ENCODE data around the gene SLC5A4. TPM values are rescaled to one million over a fixed set of nuclear protein-coding genes. Genes with fewer than 3 reads are reported as not detected.

SLC5A4 gene
- total and polyA plus RNA-seq, 2 donors (not counting 1 experiment from before 2014, with no cell fraction given), result not detected

DNA sequence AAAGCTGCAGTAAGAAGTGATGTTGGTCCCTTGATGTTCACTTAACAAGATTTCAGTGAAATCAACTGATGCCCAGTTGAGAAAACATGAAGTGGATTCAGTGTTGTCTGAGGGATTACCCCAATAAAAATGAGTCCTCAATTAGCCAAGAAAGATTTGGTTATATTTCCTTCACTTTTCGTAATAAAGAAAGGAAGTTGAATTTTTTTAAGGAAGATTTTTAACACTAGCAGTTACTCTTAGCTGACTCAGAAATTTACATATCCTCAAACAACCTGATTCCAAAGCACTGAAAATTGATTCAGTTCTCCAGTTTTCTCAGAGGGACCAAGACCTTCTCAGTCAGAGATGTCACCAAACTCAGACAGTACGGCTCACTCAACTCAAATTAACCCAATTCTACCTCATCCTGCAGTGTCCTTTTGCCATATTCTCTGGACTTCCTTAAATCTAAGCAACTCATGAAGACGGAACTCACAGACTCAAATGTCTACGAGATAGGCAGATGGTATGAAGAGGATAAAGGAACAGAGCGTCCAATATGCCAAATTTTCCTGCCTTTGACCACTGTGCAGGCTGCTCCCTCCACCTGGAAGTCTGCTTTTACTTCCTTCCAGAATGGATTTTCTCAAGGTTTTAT lies 22.8 kb downstream of the SLC5A4 start:
- TF ChIP-seq EZH2 (IDR thresholded peaks at IDR 0.05; ENCODE audit: borderline replicate concordance, insufficient read depth, low read depth, low read length, poor library complexity, severe bottlenecking), result no peak
- ChIA-PET POLR2A (no interaction called here), CTCF (no interaction called here)
- Histone ChIP-seq H3K9ac (ENCODE audit: low read length) (no peak overlapping the region), H3K4me3 (ENCODE audit: control extremely low read depth in 1 of 5, extremely low read depth in 1 of 5, insufficient read depth in 1 of 5, low read depth in 2 of 5, low read length in 4 of 5) (no peak overlapping the region), H3K9me3 (ENCODE audit: control extremely low read depth in 1 of 3, control insufficient read depth in 2 of 3, insufficient read depth in 1 of 3, low read length in 2 of 3) (no peaks in the 10 kb centered on the region), H3K4me2 (replicated peaks; ENCODE audit: low read depth, low read length, poor library complexity, severe bottlenecking) (no peak overlapping the region), H3K27ac (ENCODE audit: low read length in 2 of 2) (no peak overlapping the region), H3K27me3 (replicated peaks in 1 of 4; ENCODE audit: control extremely low read depth in 1 of 4, control insufficient read depth in 3 of 4, insufficient read depth in 4 of 4, low read length in 3 of 4) (peaks cover 0 to 4% (median under 1%) of the 10 kb centered on the region in 4 experiments), H3K36me3 (replicated peaks in 1 of 2; ENCODE audit: control extremely low read depth in 1 of 2, control insufficient read depth in 1 of 2, extremely low read depth in 1 of 2, insufficient read depth in 2 of 2, low read length in 1 of 2) (no peaks in the 10 kb centered on the region), H3K4me1 (ENCODE audit: control insufficient read depth in 2 of 2, insufficient read depth in 2 of 2, low read length in 2 of 2) (no peaks in the 10 kb centered on the region), H4K20me1 (ENCODE audit: control insufficient read depth, insufficient read depth, low read length, poor library complexity, severe bottlenecking) (no peaks in the 10 kb centered on the region), H2AFZ (ENCODE audit: insufficient read depth, low read depth, low read length, poor library complexity, severe bottlenecking) (no peak overlapping the region), H3K79me2 (ENCODE audit: control insufficient read depth, insufficient read depth, low read length) (no peaks in the 10 kb centered on the region)
- H3K4me3 Mint-ChIP-seq, result no peak overlapping the region
- ATAC-seq (ENCODE audit: low read depth), result no peak
- peaks cover 34% of the 10 kb centered on the region for H3K27me3 Mint-ChIP-seq
- WGBS (ENCODE audit: insufficient coverage), result 70% methylated on average over 2 of the region's 5 CpGs
- intact Hi-C loops (cut with micrococcal nuclease), result no loop called here
- H3K27ac Mint-ChIP-seq, result no peak overlapping the region
- DNase-seq, result no peak
- H3K9me3 Mint-ChIP-seq (ENCODE audit: insufficient read depth), result no peaks in the 10 kb centered on the region
- H3K4me1 Mint-ChIP-seq, result no peaks in the 10 kb centered on the region

DNA sequence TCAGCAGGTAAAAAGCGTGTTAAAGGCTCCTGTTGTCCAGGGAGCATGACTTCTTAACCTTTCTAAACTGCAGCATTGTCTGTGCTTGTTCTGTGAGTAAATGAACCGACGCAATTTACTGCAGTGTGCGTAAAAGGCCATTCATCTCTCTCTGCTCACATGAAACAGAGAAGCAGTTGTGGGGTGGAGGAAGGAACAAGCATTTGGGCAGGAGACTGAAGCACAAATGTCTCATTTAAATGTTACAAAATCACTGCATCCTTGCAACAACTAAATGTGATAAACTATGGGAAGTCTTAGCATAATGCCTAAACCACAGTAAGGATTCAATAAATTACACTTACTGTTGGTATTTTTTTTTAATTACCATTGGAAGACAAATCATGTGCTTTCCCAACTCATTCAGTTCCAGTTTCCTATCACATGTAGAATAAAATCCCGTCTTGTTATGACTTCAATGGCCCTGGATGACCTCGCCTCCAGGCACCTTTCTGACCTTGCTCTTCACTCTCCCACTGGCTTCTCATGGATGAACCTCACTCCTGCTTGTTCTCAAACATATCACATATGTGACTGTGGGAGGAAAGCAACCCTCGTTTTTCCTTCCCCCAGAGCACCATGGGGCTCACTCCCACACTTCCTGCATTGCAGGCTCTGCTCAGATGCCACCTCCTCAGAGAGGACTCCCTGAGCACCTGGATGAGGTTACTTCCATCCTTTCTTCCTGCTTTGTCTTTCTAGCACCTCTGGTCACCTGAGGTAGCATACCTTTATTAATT lies 28.6 kb downstream of the SLC5A4 start:
- no peaks in the 10 kb centered on the region for H3K9me3 Mint-ChIP-seq (ENCODE audit: insufficient read depth)
- 88% methylated on average over 2 of the region's 7 CpGs for WGBS (ENCODE audit: insufficient coverage)
- peaks cover 45% of the 10 kb centered on the region for H3K27me3 Mint-ChIP-seq
- TF ChIP-seq, protein P1, sequence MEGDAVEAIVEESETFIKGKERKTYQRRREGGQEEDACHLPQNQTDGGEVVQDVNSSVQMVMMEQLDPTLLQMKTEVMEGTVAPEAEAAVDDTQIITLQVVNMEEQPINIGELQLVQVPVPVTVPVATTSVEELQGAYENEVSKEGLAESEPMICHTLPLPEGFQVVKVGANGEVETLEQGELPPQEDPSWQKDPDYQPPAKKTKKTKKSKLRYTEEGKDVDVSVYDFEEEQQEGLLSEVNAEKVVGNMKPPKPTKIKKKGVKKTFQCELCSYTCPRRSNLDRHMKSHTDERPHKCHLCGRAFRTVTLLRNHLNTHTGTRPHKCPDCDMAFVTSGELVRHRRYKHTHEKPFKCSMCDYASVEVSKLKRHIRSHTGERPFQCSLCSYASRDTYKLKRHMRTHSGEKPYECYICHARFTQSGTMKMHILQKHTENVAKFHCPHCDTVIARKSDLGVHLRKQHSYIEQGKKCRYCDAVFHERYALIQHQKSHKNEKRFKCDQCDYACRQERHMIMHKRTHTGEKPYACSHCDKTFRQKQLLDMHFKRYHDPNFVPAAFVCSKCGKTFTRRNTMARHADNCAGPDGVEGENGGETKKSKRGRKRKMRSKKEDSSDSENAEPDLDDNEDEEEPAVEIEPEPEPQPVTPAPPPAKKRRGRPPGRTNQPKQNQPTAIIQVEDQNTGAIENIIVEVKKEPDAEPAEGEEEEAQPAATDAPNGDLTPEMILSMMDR (IDR thresholded peaks at IDR 0.05), result no peak
- TF ChIP-seq EZH2 (IDR thresholded peaks at IDR 0.05; ENCODE audit: borderline replicate concordance, insufficient read depth, low read depth, low read length, poor library complexity, severe bottlenecking), result no peak
- ChIA-PET CTCF (no interaction called here), POLR2A (no interaction called here)
- Histone ChIP-seq H3K9ac (ENCODE audit: low read length) (no peak overlapping the region), H3K27ac (ENCODE audit: low read length in 2 of 2) (no peak overlapping the region), H3K27me3 (replicated peaks in 1 of 4; ENCODE audit: control extremely low read depth in 1 of 4, control insufficient read depth in 3 of 4, insufficient read depth in 4 of 4, low read length in 3 of 4) (no peaks in the 10 kb centered on the region), H3K4me1 (ENCODE audit: control insufficient read depth in 2 of 2, insufficient read depth in 2 of 2, low read length in 2 of 2) (no peaks in the 10 kb centered on the region), H4K20me1 (ENCODE audit: control insufficient read depth, insufficient read depth, low read length, poor library complexity, severe bottlenecking) (no peaks in the 10 kb centered on the region), H3K4me2 (replicated peaks; ENCODE audit: low read depth, low read length, poor library complexity, severe bottlenecking) (no peak overlapping the region), H2AFZ (ENCODE audit: insufficient read depth, low read depth, low read length, poor library complexity, severe bottlenecking) (no peak overlapping the region), H3K36me3 (replicated peaks in 1 of 2; ENCODE audit: control extremely low read depth in 1 of 2, control insufficient read depth in 1 of 2, extremely low read depth in 1 of 2, insufficient read depth in 2 of 2, low read length in 1 of 2) (no peaks in the 10 kb centered on the region), H3K4me3 (ENCODE audit: control extremely low read depth in 1 of 5, extremely low read depth in 1 of 5, insufficient read depth in 1 of 5, low read depth in 2 of 5, low read length in 4 of 5) (no peak overlapping the region), H3K79me2 (ENCODE audit: control insufficient read depth, insufficient read depth, low read length) (no peaks in the 10 kb centered on the region), H3K9me3 (ENCODE audit: control extremely low read depth in 1 of 3, control insufficient read depth in 2 of 3, insufficient read depth in 1 of 3, low read length in 2 of 3) (no peaks in the 10 kb centered on the region)
- H3K4me1 Mint-ChIP-seq, result no peaks in the 10 kb centered on the region
- H3K4me3 Mint-ChIP-seq, result no peak overlapping the region
- H3K27ac Mint-ChIP-seq, result no peak overlapping the region
- ATAC-seq (ENCODE audit: low read depth) (no peak), DNase-seq (no peak)
- intact Hi-C loops (cut with micrococcal nuclease), result no loop called here

Measured in B cell (primary cell).